GM10266 (cell line): Measurements from ENCODE around the gene SSMEM1.
A peak's percentile ranks its signal among the peaks of the same experiment; 100 is the strongest.
"Not testable (repeated sequence)": the region's sequence is repeated elsewhere in the genome, so short reads cannot be mapped to it uniquely, and the experiment has no call there.

Experiments
- DNase-seq: peaks from one replicate; pipeline ENCODE4 v3.0.0; 2012; ENCODE audit errors: extremely low spot score
- CTCF ChIP-seq: IDR thresholded peaks from 2 replicates; pipeline ENCODE4 v1.5.1; 2012; ENCODE audit warnings: mild to moderate bottlenecking, low read depth; ENCODE audit not compliant: control insufficient read depth, insufficient read depth; ENCODE audit errors: missing control alignments

Gene SSMEM1

GRCh38 chr7:130179631-130180030 lies 28.0 kb upstream of the SSMEM1 start:
- no peak for DNase-seq
- TF ChIP-seq CTCF: no peak

GRCh38 chr7:130180571-130181262 lies 26.9 kb upstream of the SSMEM1 start:
- no peak for TF ChIP-seq CTCF
- no peak for DNase-seq

- DNase-seq: no peak
- no peak for TF ChIP-seq CTCF
Measured at GRCh38 chr7:130181263-130181605, 26.4 kb upstream of the SSMEM1 start.

- DNase-seq: peak; percentile 28
- TF ChIP-seq CTCF: no peak
Measured at GRCh38 chr7:130182990-130183389, 24.7 kb upstream of the SSMEM1 start.

GRCh38 chr7:130184349-130184748 lies 23.3 kb upstream of the SSMEM1 start:
- DNase-seq: not testable (repeated sequence)

- TF ChIP-seq CTCF: no peak
- DNase-seq: no peak
Measured at GRCh38 chr7:130187360-130187759, 20.3 kb upstream of the SSMEM1 start.

- no peak for TF ChIP-seq CTCF
- DNase-seq: no peak
Measured at GRCh38 chr7:130189343-130189742, 18.3 kb upstream of the SSMEM1 start.

GRCh38 chr7:130191791-130192190 lies 15.9 kb upstream of the SSMEM1 start:
- TF ChIP-seq CTCF: no peak

More at GRCh38 chr7:130191791-130192190, 15.9 kb upstream of the SSMEM1 start:
- no peak for DNase-seq
